Neutrophil (primary cell): ENCODE results near the gene ZNF398.

Source experiments
- H3K27ac ChIP-seq: fragments of 200-600 bp; sonication (generic); 2 replicates; pipeline ENCODE4 v1.5.1; 2016; ENCODE audit warnings: mild to moderate bottlenecking, moderate library complexity
- H3K27me3 ChIP-seq: fragments of 200-600 bp; sonication (generic); 2 replicates; pipeline ENCODE4 v1.6.0; 2016; ENCODE audit warnings: mild to moderate bottlenecking
- H3K36me3 ChIP-seq: fragments of 200-600 bp; sonication (generic); 2 replicates; pipeline ENCODE4 v1.5.1; 2017
- H3K4me1 ChIP-seq, 2 experiments: fragments of 200-600 bp in 1 of 2; sonication (generic) in 1 of 2; 1 replicate in 1 of 2; 2 replicates in 1 of 2; pipeline versions ENCODE4 v1.5.1 to v1.6.1; 2013 to 2016; ENCODE audit warnings: low read depth in 1 of 2, low read length in 1 of 2, mild to moderate bottlenecking in 1 of 2, moderate library complexity in 1 of 2; ENCODE audit not compliant: control insufficient read depth in 1 of 2, insufficient read depth in 1 of 2
- H3K4me3 ChIP-seq, 2 experiments: fragments of 200-600 bp in 1 of 2; sonication (generic) in 1 of 2; 1 replicate in 1 of 2; 2 replicates in 1 of 2; pipeline ENCODE4 v1.5.1; 2013 to 2016; ENCODE audit warnings: low read depth in 1 of 2, low read length in 1 of 2, mild to moderate bottlenecking in 1 of 2, moderate library complexity in 1 of 2
- H3K9me3 ChIP-seq: fragments of 200-600 bp; sonication (generic); 2 replicates; pipeline ENCODE4 v1.5.1; 2016
- CTCF ChIP-seq: fragments of 200-600 bp; sonication (generic); IDR thresholded peaks from 2 replicates; pipeline ENCODE4 v1.5.1; 2016; ENCODE audit warnings: antibody characterized with exemption

ZNF398 gene

GRCh38 chr7:149197675-149198074 lies 50.4 kb downstream of the ZNF398 start:
- Histone ChIP-seq H3K27ac (no peak overlapping the region), H3K4me3 (no peak overlapping the region), H3K9me3 (no peaks in the 10 kb centered on the region), H3K4me1 (peaks cover 24 to 28% of the 10 kb centered on the region in 2 experiments), H3K36me3 (peaks cover 47% of the 10 kb centered on the region), H3K27me3 (no peaks in the 10 kb centered on the region)
- no peak for TF ChIP-seq CTCF

- H3K27me3 ChIP-seq = no peaks in the 10 kb centered on the region
- H3K36me3 ChIP-seq = peaks cover 54% of the 10 kb centered on the region
- no peak overlapping the region for H3K4me3 ChIP-seq
- H3K27ac ChIP-seq = no peak overlapping the region
- H3K9me3 ChIP-seq = no peaks in the 10 kb centered on the region
- TF ChIP-seq CTCF = no peak
- H3K4me1 ChIP-seq = peaks cover 24 to 28% of the 10 kb centered on the region in 2 experiments
Measured at GRCh38 chr7:149198161-149198816, 51.0 kb downstream of the ZNF398 start.

GRCh38 chr7:149199234-149199995 lies 52.2 kb downstream of the ZNF398 start:
- Histone ChIP-seq H3K27me3 (no peaks in the 10 kb centered on the region), H3K4me1 (peaks cover 24 to 28% of the 10 kb centered on the region in 2 experiments), H3K4me3 (no peak overlapping the region), H3K9me3 (no peaks in the 10 kb centered on the region), H3K36me3 (peaks cover 65% of the 10 kb centered on the region), H3K27ac (no peak overlapping the region)
- TF ChIP-seq CTCF = no peak

DNA sequence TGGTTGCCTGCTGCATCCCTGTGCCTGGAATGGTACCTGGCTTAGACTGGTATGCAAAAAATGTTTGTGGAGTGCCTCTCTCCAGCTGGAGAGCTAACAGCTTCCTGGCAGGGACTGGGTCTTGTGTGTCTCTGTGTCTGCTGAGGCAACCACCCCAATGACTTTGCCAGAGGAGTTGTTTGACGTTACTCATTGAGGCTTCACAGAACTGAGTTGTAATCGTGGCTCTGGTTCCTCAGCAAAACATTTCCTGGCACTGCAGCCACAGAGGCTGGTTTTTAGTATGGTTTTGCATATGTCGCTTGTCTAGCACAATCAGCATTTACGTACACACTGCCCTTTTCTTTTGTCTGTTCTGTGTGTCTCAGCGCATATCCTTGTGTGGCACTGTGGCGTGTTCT lies 55.6 kb downstream of the ZNF398 start:
- H3K4me3 ChIP-seq = no peak overlapping the region
- H3K27ac ChIP-seq = no peak overlapping the region
- no peaks in the 10 kb centered on the region for H3K9me3 ChIP-seq
- no peak for TF ChIP-seq CTCF
- H3K27me3 ChIP-seq = no peaks in the 10 kb centered on the region
- H3K4me1 ChIP-seq = peaks cover 0 to 2% of the 10 kb centered on the region in 2 experiments
- peaks cover 95% of the 10 kb centered on the region for H3K36me3 ChIP-seq

DNA sequence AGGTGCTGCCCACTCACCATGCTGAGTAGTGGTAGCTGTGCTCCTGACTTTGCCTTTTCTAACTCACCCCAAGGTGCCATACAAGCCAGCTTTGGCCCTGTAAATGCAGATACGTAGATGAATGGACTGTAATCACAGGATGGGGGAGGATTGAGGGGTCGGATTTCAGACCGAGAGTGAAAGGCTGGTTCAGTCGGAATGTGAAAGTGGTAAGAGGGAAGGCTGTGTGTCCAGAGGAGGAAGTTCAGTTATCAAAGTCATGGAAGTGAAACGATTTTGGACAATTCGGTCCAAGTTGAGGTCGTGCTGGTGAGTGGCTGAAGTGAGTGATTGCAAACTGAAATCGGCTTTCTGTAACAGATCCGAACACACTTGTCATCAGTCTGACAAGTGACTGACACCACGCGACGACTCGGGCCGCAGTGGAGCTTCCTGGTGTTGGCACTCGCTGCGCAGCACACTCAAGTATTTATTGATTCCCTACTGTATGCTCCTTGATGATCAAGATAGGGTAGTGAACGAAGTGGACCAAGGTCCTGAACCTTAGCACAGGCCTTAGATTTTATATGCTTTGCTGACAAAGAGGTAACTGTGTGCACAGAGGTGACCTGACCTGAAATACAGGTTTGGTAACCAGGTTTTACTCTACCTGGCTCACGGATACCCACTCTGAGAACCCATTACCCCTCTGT lies 58.6 kb downstream of the ZNF398 start:
- peaks cover 91% of the 10 kb centered on the region for H3K36me3 ChIP-seq
- no peak overlapping the region for H3K4me3 ChIP-seq
- H3K27ac ChIP-seq = no peak overlapping the region

More for the DNA sequence above, 58.6 kb downstream of the ZNF398 start:
- H3K27me3 ChIP-seq = no peaks in the 10 kb centered on the region
- TF ChIP-seq CTCF = no peak
- H3K4me1 ChIP-seq = no peaks in the 10 kb centered on the region
- H3K9me3 ChIP-seq = no peaks in the 10 kb centered on the region
